KOPT-K1 (cell line): ENCODE data around the gene GNA14.
"Not testable (repeated sequence)": the region's sequence is repeated elsewhere in the genome, so short reads cannot be mapped to it uniquely, and the experiment has no call there.

ENCODE experiments used
- H3K27ac ChIP-seq: fragments of 200-600 bp; sonication (generic); 2 replicates; pipeline ENCODE4 v1.5.1; 2016; ENCODE audit warnings: antibody characterized with exemption, mild to moderate bottlenecking, low read depth, low read length; ENCODE audit not compliant: poor library complexity, severe bottlenecking
- H3K36me3 ChIP-seq: fragments of 200-600 bp; sonication (generic); 2 replicates; pipeline ENCODE4 v1.5.1; 2017; ENCODE audit warnings: antibody characterized with exemption, mild to moderate bottlenecking, low read length, moderate library complexity; ENCODE audit not compliant: insufficient read depth
- H3K9me3 ChIP-seq: fragments of 200-600 bp; sonication (generic); 2 replicates; pipeline ENCODE4 v1.5.1; 2017; ENCODE audit warnings: antibody characterized with exemption, low read length, mild to moderate bottlenecking; ENCODE audit not compliant: insufficient read depth, poor library complexity, severe bottlenecking

The GNA14 gene

DNA sequence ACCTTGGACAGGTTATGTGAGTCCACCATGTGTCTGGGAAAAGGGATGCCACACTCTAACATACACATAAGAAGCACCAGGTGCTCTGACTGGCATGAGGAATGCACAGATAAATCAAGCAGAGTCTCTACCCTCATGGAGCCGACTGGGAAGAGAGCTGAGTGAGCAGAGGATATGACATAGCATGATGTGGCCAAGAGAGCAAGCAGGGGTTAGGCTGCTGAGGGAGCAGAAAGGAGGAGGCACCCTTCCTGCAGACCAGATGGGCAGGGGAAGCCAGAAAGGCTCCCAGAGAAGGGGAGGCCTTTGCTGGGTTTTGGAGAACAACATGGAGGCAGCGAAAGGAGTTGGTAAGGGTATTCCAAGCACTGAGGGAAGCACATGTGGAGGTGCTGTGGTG is 223.1 kb downstream of the GNA14 start:
- Histone ChIP-seq H3K36me3 (no peaks in the 10 kb centered on the region), H3K9me3 (no peaks in the 10 kb centered on the region), H3K27ac (no peak overlapping the region)

DNA sequence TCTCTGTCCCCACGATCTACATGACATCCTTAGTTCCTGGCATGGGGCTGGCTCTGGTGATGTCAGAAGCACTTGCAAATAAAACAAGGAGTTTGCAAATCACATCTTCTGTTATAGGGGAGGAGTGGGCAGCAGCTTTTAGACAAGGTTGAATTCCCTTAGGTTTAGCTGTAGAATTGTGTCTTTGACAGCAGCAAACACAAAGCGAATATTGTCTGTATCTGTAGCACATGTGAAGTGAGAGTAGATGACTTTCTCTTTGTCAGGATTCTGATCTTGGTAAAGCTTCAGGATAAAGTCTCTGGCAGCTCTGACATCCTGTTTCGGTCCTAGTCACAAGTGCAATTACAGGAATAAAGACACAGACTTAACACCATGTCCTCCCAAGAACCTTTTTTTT is 224.3 kb downstream of the GNA14 start:
- H3K36me3 ChIP-seq: no peaks in the 10 kb centered on the region
- no peak overlapping the region for H3K27ac ChIP-seq
- no peaks in the 10 kb centered on the region for H3K9me3 ChIP-seq

DNA sequence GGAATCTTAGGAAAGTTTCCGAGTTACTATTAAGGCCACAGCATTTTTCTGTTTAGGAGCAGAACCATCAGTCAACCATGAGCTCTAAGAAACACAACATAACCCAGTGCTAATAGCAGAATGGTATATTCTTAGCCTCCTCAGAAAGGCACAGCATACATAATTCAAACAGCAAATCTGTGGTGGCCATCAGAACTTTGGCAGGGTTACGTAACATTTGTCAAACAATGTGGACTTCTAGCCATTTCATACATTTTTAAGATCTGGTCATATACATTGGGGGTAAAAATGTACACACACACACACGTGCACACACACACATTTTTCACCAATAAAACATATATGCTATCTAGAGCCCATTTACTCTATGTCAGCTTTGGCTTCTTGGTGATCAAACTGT is 225.2 kb downstream of the GNA14 start:
- H3K9me3 ChIP-seq: no peaks in the 10 kb centered on the region
- no peaks in the 10 kb centered on the region for H3K36me3 ChIP-seq
- H3K27ac ChIP-seq: no peak overlapping the region

DNA sequence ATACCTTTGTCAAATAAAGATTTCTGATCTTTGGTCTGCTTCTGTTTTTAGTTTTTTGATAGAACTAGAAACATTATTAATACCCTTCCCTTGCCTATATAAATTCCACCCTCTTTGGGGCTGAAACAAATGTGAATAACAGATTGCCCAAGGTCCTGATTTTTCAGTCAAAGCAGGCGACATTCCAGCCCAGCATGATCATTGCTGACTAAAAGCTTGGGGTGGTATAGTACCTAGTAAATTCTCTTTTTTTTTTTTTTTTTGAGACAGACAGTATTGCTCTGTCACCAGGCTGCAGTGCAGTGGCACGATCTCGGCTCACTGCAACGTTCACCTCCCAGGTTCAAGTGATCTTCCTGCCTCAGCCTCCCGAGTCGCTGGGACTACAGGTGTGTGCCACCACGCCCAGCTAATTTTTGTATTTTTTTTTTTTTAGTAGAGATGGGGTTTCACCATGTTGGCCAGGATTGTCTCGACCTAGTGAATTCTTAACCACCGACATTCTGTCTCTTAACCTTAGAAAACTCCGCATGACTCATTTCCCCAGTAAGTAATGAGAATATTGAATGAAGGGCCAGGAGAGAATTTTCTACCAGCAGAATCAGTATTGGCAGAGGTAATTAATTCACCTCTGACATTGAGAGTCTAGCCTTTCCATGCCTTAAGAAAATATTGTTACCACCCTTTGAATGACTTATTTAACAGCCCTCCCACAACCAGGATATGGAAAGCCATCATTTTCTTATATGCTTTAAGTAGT is 226.4 kb downstream of the GNA14 start:
- Histone ChIP-seq H3K27ac (no peak overlapping the region), H3K36me3 (no peaks in the 10 kb centered on the region), H3K9me3 (no peaks in the 10 kb centered on the region)

DNA sequence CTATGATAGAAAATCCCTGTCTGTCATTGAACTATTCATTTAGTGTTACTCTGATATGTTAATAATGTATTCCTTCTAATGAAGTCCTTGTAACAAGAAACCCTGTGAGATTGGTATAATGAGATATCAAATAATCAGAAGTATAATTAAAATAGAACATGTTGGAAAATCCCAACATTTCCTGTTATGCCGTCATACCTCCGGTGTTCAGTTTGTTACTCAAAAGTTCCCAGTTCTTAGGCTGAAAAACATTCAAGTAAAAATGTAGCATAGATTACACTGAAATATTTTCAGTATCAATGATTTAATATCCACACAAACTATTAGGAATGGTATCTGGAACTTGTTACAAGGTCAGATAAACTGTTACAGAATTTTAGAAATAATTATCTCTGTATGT is 227.5 kb downstream of the GNA14 start:
- H3K9me3 ChIP-seq: no peaks in the 10 kb centered on the region
- no peak overlapping the region for H3K27ac ChIP-seq
- H3K36me3 ChIP-seq: no peaks in the 10 kb centered on the region

DNA sequence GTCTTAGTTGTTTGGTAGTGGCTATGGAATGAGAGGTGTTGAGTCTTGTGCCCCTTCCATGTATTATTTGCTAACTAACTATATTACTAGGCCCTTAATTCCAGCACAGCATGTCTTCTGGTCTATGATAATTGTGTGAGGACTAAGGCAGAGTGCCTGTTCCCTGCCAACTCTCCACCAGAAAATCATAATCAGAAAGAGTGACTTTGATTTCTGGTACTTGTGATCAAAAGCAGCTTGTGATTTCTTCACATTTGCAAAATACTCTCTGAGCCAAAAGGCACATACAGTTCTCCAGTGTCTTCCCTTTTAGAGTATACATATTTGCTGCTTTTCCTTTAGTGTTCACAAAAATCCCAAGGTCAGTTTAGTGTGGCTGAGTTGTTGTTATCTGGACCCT is 229.9 kb downstream of the GNA14 start:
- Histone ChIP-seq H3K9me3 (no peaks in the 10 kb centered on the region), H3K36me3 (no peaks in the 10 kb centered on the region), H3K27ac (no peak overlapping the region)

DNA sequence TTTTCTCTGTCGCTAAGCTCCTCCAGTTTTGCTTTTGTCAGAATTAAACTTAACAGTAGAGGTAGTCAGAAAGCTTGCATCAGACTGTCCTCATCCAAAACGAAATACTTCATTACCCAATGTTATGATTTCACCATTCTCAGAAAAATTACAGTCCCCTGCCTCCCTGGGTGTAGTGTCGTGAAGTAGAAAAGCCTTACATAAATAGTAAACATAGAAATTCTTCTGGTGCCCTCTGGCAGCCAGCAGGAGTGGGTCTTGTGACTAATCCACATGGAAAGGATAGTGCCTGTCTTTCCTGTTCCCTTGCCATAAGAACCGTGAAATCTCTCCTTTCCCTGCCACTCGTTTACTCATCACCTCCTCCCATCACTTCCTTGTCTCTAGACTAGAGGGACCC is 230.6 kb downstream of the GNA14 start:
- Histone ChIP-seq H3K27ac (no peak overlapping the region), H3K36me3 (no peaks in the 10 kb centered on the region), H3K9me3 (no peaks in the 10 kb centered on the region)

DNA sequence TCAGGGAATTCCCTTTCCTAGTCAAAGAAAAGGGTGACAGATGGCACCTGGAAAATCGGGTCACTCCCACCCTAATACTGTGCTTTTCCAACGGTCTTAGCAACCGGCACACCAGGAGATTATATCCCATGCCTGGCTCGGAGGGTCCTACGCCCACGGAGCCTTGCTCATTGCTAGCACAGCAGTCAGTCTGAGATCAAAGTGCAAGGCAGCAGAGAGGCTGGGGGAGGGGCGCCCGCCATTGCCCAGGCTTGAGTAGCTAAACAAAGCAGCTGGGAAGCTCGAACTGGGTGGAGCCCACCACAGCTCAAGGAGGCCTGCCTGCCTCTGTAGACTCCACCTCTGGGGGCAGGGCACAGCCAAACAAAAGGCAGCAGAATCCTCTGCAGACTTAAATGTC is 239.6 kb downstream of the GNA14 start:
- H3K36me3 ChIP-seq: peaks cover 24% of the 10 kb centered on the region
- not testable (repeated sequence) for H3K9me3 ChIP-seq, H3K27ac ChIP-seq

DNA sequence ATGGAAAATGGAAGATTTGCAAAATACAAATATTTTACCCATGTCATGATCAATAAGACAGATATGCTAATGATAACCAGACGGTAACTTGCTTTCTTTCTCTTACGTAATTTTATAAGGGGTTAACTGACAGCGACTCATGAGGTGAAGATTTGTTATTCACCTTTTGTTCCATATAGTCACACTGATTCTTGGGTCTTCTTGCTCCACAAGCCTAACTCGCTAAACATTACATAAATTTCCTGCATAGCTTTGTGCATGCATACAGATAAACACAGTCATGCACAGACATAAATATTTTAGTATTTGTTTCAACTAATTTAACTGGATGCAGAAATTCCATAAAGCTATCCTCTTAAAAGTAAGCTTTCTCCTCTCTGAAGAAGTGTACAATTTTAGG is 244.9 kb downstream of the GNA14 start:
- Histone ChIP-seq H3K27ac (no peak overlapping the region), H3K9me3 (peaks cover 5% of the 10 kb centered on the region), H3K36me3 (peaks cover 22% of the 10 kb centered on the region)

DNA sequence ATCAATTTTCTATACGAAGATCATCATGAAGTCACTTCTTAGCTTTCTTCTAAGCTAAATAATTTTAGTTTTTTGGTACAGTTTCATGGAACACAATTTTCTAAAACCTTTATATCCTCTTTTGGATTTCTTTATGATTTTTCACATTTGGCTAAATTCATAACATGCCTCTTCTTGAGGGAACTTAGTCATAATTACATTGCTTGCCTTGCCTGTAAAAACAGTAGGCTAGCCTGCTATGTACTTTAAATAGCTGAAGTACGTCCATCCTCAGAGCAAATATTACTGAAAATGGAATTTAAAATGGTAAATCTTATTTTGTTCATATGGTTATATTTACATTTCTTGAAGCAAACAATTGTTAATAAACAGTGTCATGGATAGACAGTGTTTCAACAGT is 245.8 kb downstream of the GNA14 start:
- no peaks in the 10 kb centered on the region for H3K9me3 ChIP-seq
- peaks cover 15% of the 10 kb centered on the region for H3K36me3 ChIP-seq
- H3K27ac ChIP-seq: no peak overlapping the region

DNA sequence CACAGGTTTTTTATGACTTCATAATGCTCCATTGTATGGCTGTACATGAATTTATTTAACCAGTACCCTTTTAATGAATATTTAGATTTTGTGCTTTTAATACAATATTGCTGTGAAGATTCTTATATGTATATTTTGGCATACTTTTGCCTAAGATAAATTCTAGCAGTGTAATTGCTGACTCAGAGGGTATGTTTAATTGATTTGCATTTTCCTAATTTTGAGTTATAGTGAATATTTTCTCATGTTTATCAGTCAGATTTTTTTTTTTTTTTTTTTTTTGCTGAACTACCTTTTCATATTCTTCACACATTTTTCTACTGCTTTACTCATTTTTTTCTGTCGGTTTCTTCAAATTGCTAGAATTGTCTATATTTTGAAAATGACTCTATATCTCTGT is 248.2 kb downstream of the GNA14 start:
- Histone ChIP-seq H3K27ac (no peak overlapping the region), H3K36me3 (no peaks in the 10 kb centered on the region), H3K9me3 (no peaks in the 10 kb centered on the region)

DNA sequence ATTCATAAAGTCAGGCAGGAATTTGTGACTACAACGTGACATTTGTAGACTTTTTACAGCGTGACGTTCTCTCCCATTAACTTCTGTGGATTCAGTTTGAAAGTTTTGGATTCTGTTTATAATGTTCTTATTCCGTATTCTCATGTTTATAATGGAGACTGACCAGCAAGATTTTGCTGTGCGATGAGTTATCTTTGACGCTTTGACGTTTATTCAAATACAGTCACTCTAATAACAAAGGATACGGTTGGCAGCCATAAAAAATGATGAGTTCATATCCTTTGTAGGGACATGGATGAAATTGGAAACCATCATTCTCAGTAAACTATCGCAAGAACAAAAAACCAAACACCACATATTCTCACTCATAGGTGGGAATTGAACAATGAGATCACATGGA is 249.5 kb downstream of the GNA14 start:
- not testable (repeated sequence) for H3K9me3 ChIP-seq, H3K27ac ChIP-seq, H3K36me3 ChIP-seq

DNA sequence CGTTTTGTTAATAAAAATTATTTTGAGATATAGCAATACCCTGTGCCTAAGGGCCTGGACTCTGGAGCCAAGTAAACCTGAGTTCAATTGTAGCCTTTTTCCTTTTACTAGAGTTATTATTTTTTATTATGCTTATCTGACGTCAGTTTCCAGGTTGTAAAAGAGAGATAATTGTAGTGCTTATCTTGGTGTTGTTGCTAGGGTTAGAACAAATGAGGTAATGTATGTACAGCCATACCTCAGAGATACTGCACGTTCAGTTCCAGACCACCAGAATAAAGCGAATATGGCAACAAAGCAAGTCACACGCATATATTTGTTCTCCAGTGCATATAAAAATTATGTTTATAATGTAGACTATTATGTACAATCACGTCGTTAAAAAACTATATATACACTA is 255.8 kb downstream of the GNA14 start:
- no peaks in the 10 kb centered on the region for H3K9me3 ChIP-seq
- H3K36me3 ChIP-seq: peaks cover 6% of the 10 kb centered on the region; the same call in 1 of the 2 replicates
- no peak overlapping the region for H3K27ac ChIP-seq

DNA sequence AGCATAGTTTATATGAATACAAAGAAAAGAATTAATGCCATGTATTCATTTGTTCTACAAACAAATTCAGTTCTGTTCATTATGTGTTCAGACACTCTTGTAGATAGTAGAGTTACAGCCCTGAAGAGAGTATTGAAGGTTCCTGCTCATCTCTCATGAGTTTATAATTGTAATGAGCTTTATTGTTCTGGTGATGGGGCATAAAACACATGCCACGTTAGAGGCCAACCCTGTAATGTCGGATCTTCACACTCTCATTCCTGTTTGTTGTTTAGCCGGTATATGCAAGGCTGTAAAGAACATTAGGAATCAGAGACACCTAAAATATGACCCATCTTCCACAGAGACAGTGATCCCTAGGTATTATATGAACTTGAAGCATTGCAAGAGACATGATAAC is 256.3 kb downstream of the GNA14 start:
- peaks cover 6% of the 10 kb centered on the region; the same call in 1 of the 2 replicates for H3K36me3 ChIP-seq
- no peak overlapping the region for H3K27ac ChIP-seq
- H3K9me3 ChIP-seq: no peaks in the 10 kb centered on the region

DNA sequence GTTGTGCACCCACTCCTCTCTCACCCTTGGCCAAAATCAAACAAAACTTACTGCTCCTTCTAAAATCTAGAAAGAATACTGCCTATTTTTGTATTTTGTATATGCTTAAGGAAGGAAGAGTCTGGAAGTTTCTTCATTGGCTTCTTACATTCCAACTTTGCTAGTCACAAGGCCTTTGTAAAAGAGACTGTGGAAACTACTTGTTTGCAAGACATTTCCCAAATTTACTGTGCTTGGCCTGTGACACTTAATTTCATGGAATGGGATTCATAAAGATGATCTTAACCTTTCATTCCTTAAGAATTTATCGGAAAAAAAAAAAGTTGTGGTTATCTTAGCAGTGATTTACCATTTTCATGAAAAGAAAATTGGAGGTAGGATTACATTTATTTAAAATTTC is 261.9 kb downstream of the GNA14 start:
- Histone ChIP-seq H3K9me3 (no peaks in the 10 kb centered on the region), H3K36me3 (peaks cover 17% of the 10 kb centered on the region), H3K27ac (no peak overlapping the region)

DNA sequence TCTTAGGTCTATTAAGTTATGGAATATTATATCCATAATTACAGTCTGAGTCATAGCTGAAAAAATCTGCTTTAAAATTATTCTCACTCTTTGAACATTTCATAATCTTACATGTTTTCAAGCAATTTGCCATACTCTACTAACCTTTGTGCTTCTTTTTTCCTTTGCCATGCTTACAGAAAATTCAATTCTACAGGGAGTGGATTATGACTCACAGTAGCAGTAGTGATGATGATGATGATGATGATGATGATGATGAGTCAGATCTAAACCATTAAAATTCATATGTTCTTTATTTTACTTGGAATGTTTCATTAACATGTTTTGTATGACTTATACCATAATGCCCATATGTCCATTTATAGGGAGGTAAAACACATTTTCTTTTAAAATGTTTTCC is 263.7 kb downstream of the GNA14 start:
- Histone ChIP-seq H3K36me3 (peaks cover 11% of the 10 kb centered on the region), H3K9me3 (peaks cover 8% of the 10 kb centered on the region), H3K27ac (no peak overlapping the region)
